Osteoblast (primary cell): Measurements from ENCODE around the gene SLC6A13. TPM values are rescaled to one million over a fixed set of nuclear protein-coding genes. Genes with fewer than 3 reads are reported as not detected.

Source experiments
- DNase-seq: peaks from one replicate; pipeline ENCODE4 v3.0.0; 2011; ENCODE audit warnings: low spot score, mixed read lengths; ENCODE audit not compliant: insufficient read length; ENCODE audit errors: missing footprints
- H2AFZ ChIP-seq: 2 replicates; pipeline ENCODE4 v1.6.0; 2011; ENCODE audit warnings: mild to moderate bottlenecking, low read length
- H3K27ac ChIP-seq: 2 replicates; pipeline ENCODE4 v1.5.1; 2011; ENCODE audit warnings: mild to moderate bottlenecking, low read depth, low read length, moderate library complexity
- H3K27me3 ChIP-seq: 2 replicates; pipeline ENCODE4 v1.6.0; 2012; ENCODE audit warnings: mild to moderate bottlenecking, control low read depth, inconsistent platforms, low read length, moderate library complexity; ENCODE audit not compliant: insufficient read depth
- H3K36me3 ChIP-seq: 2 replicates; pipeline ENCODE4 v1.5.1; 2011; ENCODE audit warnings: mild to moderate bottlenecking, low read length, control low read depth, moderate library complexity; ENCODE audit not compliant: insufficient read depth
- H3K4me1 ChIP-seq: 2 replicates; pipeline ENCODE4 v1.5.1; 2011; ENCODE audit warnings: mild to moderate bottlenecking, low read length, control low read depth, moderate library complexity; ENCODE audit not compliant: insufficient read depth
- H3K4me2 ChIP-seq: 2 replicates; pipeline ENCODE4 v1.6.0; 2011; ENCODE audit warnings: mild to moderate bottlenecking, low read length; ENCODE audit not compliant: insufficient read depth
- H3K4me3 ChIP-seq: fragments of 200-600 bp; sonication (generic); 3 replicates; pipeline ENCODE4 v1.5.1; 2012; ENCODE audit warnings: mild to moderate bottlenecking, low read length, inconsistent platforms; ENCODE audit not compliant: insufficient read depth
- H3K79me2 ChIP-seq: 2 replicates; pipeline ENCODE4 v1.6.0; 2012; ENCODE audit warnings: mild to moderate bottlenecking, low read length, control low read depth, inconsistent platforms; ENCODE audit not compliant: insufficient read depth
- H3K9me3 ChIP-seq: 2 replicates; pipeline ENCODE4 v1.5.1; 2011; ENCODE audit warnings: low read depth, low read length, control low read depth
- H4K20me1 ChIP-seq: 2 replicates; pipeline ENCODE4 v1.6.0; 2012; ENCODE audit warnings: mild to moderate bottlenecking, low read length, control low read depth; ENCODE audit not compliant: insufficient read depth
- CTCF ChIP-seq: IDR thresholded peaks from 2 replicates; pipeline ENCODE4 v1.5.1; 2011; ENCODE audit warnings: mild to moderate bottlenecking, low read depth, low read length, moderate library complexity; ENCODE audit errors: extremely low read depth
- total RNA-seq: library from RNA; depleted of rRNA; stranded (reverse); fragments of >200 nt; gene quantifications from 2 replicates; pipeline ENCODE4 v1.2.3, GENCODE V29; 2012

Gene SLC6A13
- total RNA-seq, 1 donor = not detected

GRCh38 chr12:197911-198695 lies 64.5 kb downstream of the SLC6A13 start:
- Histone ChIP-seq H3K9me3 (no peaks in the 10 kb centered on the region), H3K79me2 (no peaks in the 10 kb centered on the region), H3K27me3 (peaks cover 44% of the 10 kb centered on the region), H3K4me3 (no peak overlapping the region), H3K27ac (no peak overlapping the region), H3K4me1 (no peaks in the 10 kb centered on the region), H4K20me1 (no peaks in the 10 kb centered on the region), H2AFZ (no peak overlapping the region), H3K36me3 (no peaks in the 10 kb centered on the region), H3K4me2 (no peak overlapping the region)
- no peak for DNase-seq
- TF ChIP-seq CTCF = no peak

- Histone ChIP-seq H3K27ac (no peak overlapping the region), H3K27me3 (peaks cover 42% of the 10 kb centered on the region), H2AFZ (no peak overlapping the region), H3K79me2 (no peaks in the 10 kb centered on the region), H3K9me3 (no peaks in the 10 kb centered on the region), H3K4me1 (no peaks in the 10 kb centered on the region), H3K4me3 (no peak overlapping the region), H3K4me2 (no peak overlapping the region), H3K36me3 (no peaks in the 10 kb centered on the region), H4K20me1 (no peaks in the 10 kb centered on the region)
- no peak for TF ChIP-seq CTCF
- DNase-seq = no peak
These were observed 65.3 kb downstream of the SLC6A13 start for GRCh38 chr12:197347-197746.

- Histone ChIP-seq H3K4me3 (no peak overlapping the region), H3K36me3 (no peaks in the 10 kb centered on the region), H3K4me2 (no peak overlapping the region), H4K20me1 (no peaks in the 10 kb centered on the region), H3K9me3 (no peaks in the 10 kb centered on the region), H3K4me1 (no peaks in the 10 kb centered on the region), H3K27ac (no peak overlapping the region), H2AFZ (no peak overlapping the region), H3K79me2 (no peaks in the 10 kb centered on the region), H3K27me3 (peaks cover 39% of the 10 kb centered on the region)
- no peak for DNase-seq
- no peak for TF ChIP-seq CTCF
These were observed 66.2 kb downstream of the SLC6A13 start for GRCh38 chr12:196436-196835.

- no peaks in the 10 kb centered on the region for H4K20me1 ChIP-seq
- DNase-seq = no peak
- no peak for TF ChIP-seq CTCF
- H3K79me2 ChIP-seq = no peaks in the 10 kb centered on the region
- H2AFZ ChIP-seq = no peak overlapping the region
- no peak overlapping the region for H3K4me2 ChIP-seq
- H3K36me3 ChIP-seq = no peaks in the 10 kb centered on the region
- H3K27me3 ChIP-seq = peaks cover 39% of the 10 kb centered on the region
- no peaks in the 10 kb centered on the region for H3K4me1 ChIP-seq
- H3K4me3 ChIP-seq = no peak overlapping the region
- H3K9me3 ChIP-seq = no peaks in the 10 kb centered on the region
- H3K27ac ChIP-seq = no peak overlapping the region
These were observed 66.7 kb downstream of the SLC6A13 start for GRCh38 chr12:195951-196350.
